Astrocyte (in vitro differentiated cells and primary cell): ENCODE data around the gene ARHGAP32.
"Not testable (repeated sequence)": the region's sequence is repeated elsewhere in the genome, so short reads cannot be mapped to it uniquely, and the experiment has no call there.

Experiments
- CTCF ChIP-seq: IDR thresholded peaks from 2 replicates; pipeline ENCODE4 v1.5.1; 2011; ENCODE audit warnings: low read depth, mild to moderate bottlenecking, inconsistent platforms, low read length, moderate library complexity; ENCODE audit not compliant: insufficient read depth
- EZH2 ChIP-seq: IDR thresholded peaks from 2 replicates; pipeline ENCODE4 v1.6.1; 2012; ENCODE audit warnings: mild to moderate bottlenecking, low read length, inconsistent platforms; ENCODE audit not compliant: insufficient read depth

GRCh38 chr11:128999165-128999564 lies 193.0 kb downstream of the ARHGAP32 start:
- TF ChIP-seq CTCF, EZH2: not testable (repeated sequence)
